WTC11 (cell line): ENCODE data around the gene NFS1. TPM values are rescaled to one million over a fixed set of nuclear protein-coding genes. Genes with fewer than 3 reads are reported as not detected.
"Not testable (repeated sequence)": the region's sequence is repeated elsewhere in the genome, so short reads cannot be mapped to it uniquely, and the experiment has no call there.

Experiments
- ATAC-seq: fragments of 200-7000 bp; cut with Tn5 transposase; 2 replicates; pipeline ENCODE4 v1.10.0; 2021; ENCODE audit warnings: mild to moderate bottlenecking, moderate library complexity
- CTCF ChIA-PET: fragments of 300-600 bp; sonication (Branson Sonifier 250); formaldehyde crosslinking; loops from one replicate; lab custom pipeline; 2021; ENCODE audit warnings: antibody characterized with exemption; lab: Charles Lee
- POLR2A ChIA-PET: fragments of 350-600 bp; sonication (Branson Sonifier 250); formaldehyde crosslinking; loops from one replicate; lab custom pipeline; 2021; ENCODE audit warnings: antibody characterized with exemption; lab: Charles Lee
- DNase-seq: peaks from one replicate; pipeline ENCODE4 v3.0.0; 2021; ENCODE audit warnings: low spot score
- H3K27ac Mint-ChIP-seq: 2 replicates; pipeline ENCODE4 v1.8.0; 2021; ENCODE audit warnings: mixed read lengths
- H3K27me3 Mint-ChIP-seq: 2 replicates; pipeline ENCODE4 v1.8.0; 2021; ENCODE audit warnings: low read depth, mild to moderate bottlenecking, moderate library complexity, mixed read lengths
- H3K36me3 Mint-ChIP-seq: 2 replicates; pipeline ENCODE4 v1.8.0; 2021; ENCODE audit warnings: mixed read lengths
- H3K4me1 Mint-ChIP-seq: 2 replicates; pipeline ENCODE4 v1.8.0; 2022; ENCODE audit warnings: mixed read lengths
- H3K4me3 Mint-ChIP-seq: 2 replicates; pipeline ENCODE4 v1.8.0; 2021; ENCODE audit warnings: mild to moderate bottlenecking, moderate library complexity, mixed read lengths
- H3K9me3 Mint-ChIP-seq: 2 replicates; pipeline ENCODE4 v1.8.0; 2021; ENCODE audit warnings: mixed read lengths
- ATF3 ChIP-seq: sonication (generic); formaldehyde crosslinking; conservative IDR thresholded peaks from 2 replicates; pipeline ENCODE4 v1.8.1; 2022; ENCODE audit warnings: mild to moderate bottlenecking, missing genetic modification reagents
- CTCF ChIP-seq: fragments of 200-600 bp; IDR thresholded peaks from 2 replicates; pipeline ENCODE4 v1.8.0; 2022; ENCODE audit warnings: antibody characterized with exemption
- E2F4 ChIP-seq: sonication (generic); formaldehyde crosslinking; IDR thresholded peaks from 2 replicates; pipeline ENCODE4 v1.8.1; 2022; ENCODE audit warnings: low read depth, mild to moderate bottlenecking, moderate library complexity, missing genetic modification reagents, borderline replicate concordance
- ELF4 ChIP-seq: sonication (generic); formaldehyde crosslinking; IDR thresholded peaks from 2 replicates; pipeline ENCODE4 v1.8.1; 2022; ENCODE audit warnings: low read depth, mild to moderate bottlenecking, moderate library complexity, missing genetic modification reagents
- JUN ChIP-seq: sonication (generic); formaldehyde crosslinking; IDR thresholded peaks from 2 replicates; pipeline ENCODE4 v1.8.0; 2023; ENCODE audit warnings: mild to moderate bottlenecking, missing genetic modification reagents
- MXD4 ChIP-seq: fragments of 250-450 bp; sonication (Bioruptor Pico); IDR thresholded peaks from 2 replicates; pipeline ENCODE4 v1.8.0; 2021; ENCODE audit warnings: mild to moderate bottlenecking, moderate library complexity, borderline replicate concordance
- NFATC4 ChIP-seq: fragments of 250-450 bp; sonication (Bioruptor Pico); IDR thresholded peaks from 2 replicates; pipeline ENCODE4 v1.9.0; 2021; ENCODE audit warnings: mild to moderate bottlenecking
- RELA ChIP-seq: sonication (generic); formaldehyde crosslinking; IDR thresholded peaks from 2 replicates; pipeline ENCODE4 v1.8.1; 2022; ENCODE audit warnings: missing genetic modification reagents, mild to moderate bottlenecking, borderline replicate concordance
- TP53 ChIP-seq: sonication (generic); formaldehyde crosslinking; IDR thresholded peaks from 2 replicates; pipeline ENCODE4 v1.8.1; 2023; ENCODE audit warnings: mild to moderate bottlenecking, missing genetic modification reagents
- ZNF263 ChIP-seq: sonication (generic); formaldehyde crosslinking; IDR thresholded peaks from 2 replicates; pipeline ENCODE4 v1.8.1; 2022; ENCODE audit warnings: low read depth, mild to moderate bottlenecking, moderate library complexity, missing genetic modification reagents
- ZNF396 ChIP-seq: fragments of 250-450 bp; sonication (Bioruptor Pico); IDR thresholded peaks from 2 replicates; pipeline ENCODE4 v1.8.0; 2021; ENCODE audit warnings: mild to moderate bottlenecking, moderate library complexity, borderline replicate concordance
- ZNF416 ChIP-seq: fragments of 250-450 bp; sonication (Bioruptor Pico); IDR thresholded peaks from 2 replicates; pipeline ENCODE4 v1.9.0; 2021; ENCODE audit warnings: mild to moderate bottlenecking, inconsistent platforms
- ZNF423 ChIP-seq: fragments of 250-450 bp; sonication (Bioruptor Pico); IDR thresholded peaks from 2 replicates; pipeline ENCODE4 v2.1.2; 2022; ENCODE audit warnings: mild to moderate bottlenecking, moderate library complexity
- ZNF671 ChIP-seq: fragments of 250-450 bp; sonication (Bioruptor Pico); IDR thresholded peaks from 2 replicates; pipeline ENCODE4 v1.8.0; 2021; ENCODE audit warnings: mild to moderate bottlenecking
- total RNA-seq: library from RNA; stranded (reverse); gene quantifications from 3 replicates; pipeline ENCODE4 v1.2.3, GENCODE V29; 2021
- TF ChIP-seq, protein P1 (sequence below): sonication (generic); formaldehyde crosslinking; IDR thresholded peaks from 2 replicates; pipeline ENCODE4 v1.8.1; 2022; ENCODE audit warnings: mild to moderate bottlenecking, missing genetic modification reagents, moderate library complexity, borderline replicate concordance
- TF ChIP-seq, protein P2 (sequence below): sonication (generic); formaldehyde crosslinking; IDR thresholded peaks from 2 replicates; pipeline ENCODE4 v1.8.1; 2023; ENCODE audit warnings: mild to moderate bottlenecking, missing genetic modification reagents, moderate library complexity
- TF ChIP-seq, protein P3 (sequence below): sonication (generic); formaldehyde crosslinking; IDR thresholded peaks from 2 replicates; pipeline ENCODE4 v1.8.1; 2022; ENCODE audit warnings: mild to moderate bottlenecking, moderate library complexity, missing genetic modification reagents
- TF ChIP-seq, protein P4 (sequence below): fragments of 250-450 bp; sonication (Bioruptor Pico); IDR thresholded peaks from 2 replicates; pipeline ENCODE4 v1.9.0; 2021; ENCODE audit warnings: mild to moderate bottlenecking

Gene NFS1
- total RNA-seq, 1 experiment from 2014 or later: 36.1 TPM

GRCh38 chr20:35718972-35719635, 20.0 kb upstream of the NFS1 start (continued):
- TF ChIP-seq E2F4 (no peak), ZNF671 (CRISPR knock-in tag) (no peak)
- TF ChIP-seq, protein P1, sequence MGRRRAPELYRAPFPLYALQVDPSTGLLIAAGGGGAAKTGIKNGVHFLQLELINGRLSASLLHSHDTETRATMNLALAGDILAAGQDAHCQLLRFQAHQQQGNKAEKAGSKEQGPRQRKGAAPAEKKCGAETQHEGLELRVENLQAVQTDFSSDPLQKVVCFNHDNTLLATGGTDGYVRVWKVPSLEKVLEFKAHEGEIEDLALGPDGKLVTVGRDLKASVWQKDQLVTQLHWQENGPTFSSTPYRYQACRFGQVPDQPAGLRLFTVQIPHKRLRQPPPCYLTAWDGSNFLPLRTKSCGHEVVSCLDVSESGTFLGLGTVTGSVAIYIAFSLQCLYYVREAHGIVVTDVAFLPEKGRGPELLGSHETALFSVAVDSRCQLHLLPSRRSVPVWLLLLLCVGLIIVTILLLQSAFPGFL (CRISPR knock-in tag): no peak
- TF ChIP-seq, all 79 proteins: peak for 0

GRCh38 chr20:35718321-35718720, 19.2 kb upstream of the NFS1 start:
- not testable (repeated sequence) for H3K4me3 Mint-ChIP-seq, H3K9me3 Mint-ChIP-seq, H3K27ac Mint-ChIP-seq, H3K27me3 Mint-ChIP-seq, H3K4me1 Mint-ChIP-seq, DNase-seq, ATAC-seq
- H3K36me3 Mint-ChIP-seq: peaks cover 86% of the 10 kb centered on the region
- CTCF ChIA-PET: interaction anchor here (0.9 to 1.4 kb wide), 3 partner anchors 8 to 239 kb away, joined by 3 to 4 read pairs (median 3); no protein-coding TSS in a partner anchor
- POLR2A ChIA-PET: interaction anchor here (0.7 to 2.6 kb wide), 4 partner anchors 12 to 54 kb away, joined by 3 to 17 read pairs (median 6); partner anchors contain the start of genes PHF20 and RBM39

DNA sequence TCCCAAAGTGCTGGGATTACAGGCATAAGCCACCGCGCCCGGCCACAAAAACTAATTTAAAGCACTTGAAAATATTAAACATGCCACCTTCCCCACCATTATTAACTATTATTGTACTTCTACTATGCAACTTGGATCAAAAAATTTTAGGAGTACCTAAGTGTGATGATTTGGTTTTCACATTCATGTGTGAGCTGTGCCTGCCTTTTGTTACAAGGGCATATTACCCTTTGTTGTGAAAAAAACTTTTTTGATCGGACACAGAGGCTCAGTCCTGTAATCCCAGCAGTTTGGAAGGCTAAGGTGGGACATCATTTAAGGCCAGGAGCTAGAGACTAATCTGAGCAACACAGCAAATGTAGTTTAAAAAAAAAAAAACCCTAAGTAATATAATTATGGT, 17.2 kb upstream of the NFS1 start:
- Mint-ChIP-seq H3K36me3 (peaks cover 83% of the 10 kb centered on the region), H3K9me3 (no peaks in the 10 kb centered on the region), H3K27ac (no peak overlapping the region), H3K27me3 (no peaks in the 10 kb centered on the region)
- CTCF ChIA-PET: no interaction called here
- no peak for TF ChIP-seq ZNF423
- TF ChIP-seq, protein P2, sequence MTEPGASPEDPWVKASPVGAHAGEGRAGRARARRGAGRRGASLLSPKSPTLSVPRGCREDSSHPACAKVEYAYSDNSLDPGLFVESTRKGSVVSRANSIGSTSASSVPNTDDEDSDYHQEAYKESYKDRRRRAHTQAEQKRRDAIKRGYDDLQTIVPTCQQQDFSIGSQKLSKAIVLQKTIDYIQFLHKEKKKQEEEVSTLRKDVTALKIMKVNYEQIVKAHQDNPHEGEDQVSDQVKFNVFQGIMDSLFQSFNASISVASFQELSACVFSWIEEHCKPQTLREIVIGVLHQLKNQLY (CRISPR knock-in tag): no peak
- TF ChIP-seq, all 79 proteins: peak for 0
- H3K4me1 Mint-ChIP-seq: no peaks in the 10 kb centered on the region
- DNase-seq: no peak
- POLR2A ChIA-PET: interaction anchor here (0.7 kb wide), 1 partner anchor 17 kb away, joined by 3 read pairs; no protein-coding TSS in a partner anchor
- no peak for ATAC-seq
- H3K4me3 Mint-ChIP-seq: no peak overlapping the region

DNA sequence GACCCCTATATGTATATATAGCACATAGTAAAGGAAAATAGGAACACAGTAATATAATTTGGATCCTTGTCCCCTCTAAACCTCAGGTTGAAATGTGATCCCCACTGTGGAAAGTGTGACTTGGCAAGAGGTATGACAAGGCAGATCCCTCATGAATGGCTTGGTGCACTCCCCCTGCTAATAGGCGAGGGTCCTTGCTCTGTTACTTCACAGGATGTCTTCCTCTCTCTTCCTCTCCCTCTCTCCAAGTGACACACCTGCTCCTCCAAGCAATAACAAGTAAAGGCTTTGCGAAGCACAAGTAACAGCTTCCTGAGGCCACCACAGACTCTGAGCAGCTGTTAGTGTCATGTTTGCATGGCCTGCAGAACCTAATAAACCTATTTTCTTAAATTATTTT, 16.5 kb upstream of the NFS1 start:
- Mint-ChIP-seq H3K4me3 (no peak overlapping the region), H3K27me3 (no peaks in the 10 kb centered on the region), H3K27ac (no peak overlapping the region), H3K4me1 (no peaks in the 10 kb centered on the region), H3K9me3 (no peaks in the 10 kb centered on the region), H3K36me3 (peaks cover 84% of the 10 kb centered on the region)
- no peak for TF ChIP-seq MXD4
- TF ChIP-seq, protein P3, sequence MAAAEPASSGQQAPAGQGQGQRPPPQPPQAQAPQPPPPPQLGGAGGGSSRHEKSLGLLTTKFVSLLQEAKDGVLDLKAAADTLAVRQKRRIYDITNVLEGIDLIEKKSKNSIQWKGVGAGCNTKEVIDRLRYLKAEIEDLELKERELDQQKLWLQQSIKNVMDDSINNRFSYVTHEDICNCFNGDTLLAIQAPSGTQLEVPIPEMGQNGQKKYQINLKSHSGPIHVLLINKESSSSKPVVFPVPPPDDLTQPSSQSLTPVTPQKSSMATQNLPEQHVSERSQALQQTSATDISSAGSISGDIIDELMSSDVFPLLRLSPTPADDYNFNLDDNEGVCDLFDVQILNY (CRISPR knock-in tag): no peak
- TF ChIP-seq, protein P4, sequence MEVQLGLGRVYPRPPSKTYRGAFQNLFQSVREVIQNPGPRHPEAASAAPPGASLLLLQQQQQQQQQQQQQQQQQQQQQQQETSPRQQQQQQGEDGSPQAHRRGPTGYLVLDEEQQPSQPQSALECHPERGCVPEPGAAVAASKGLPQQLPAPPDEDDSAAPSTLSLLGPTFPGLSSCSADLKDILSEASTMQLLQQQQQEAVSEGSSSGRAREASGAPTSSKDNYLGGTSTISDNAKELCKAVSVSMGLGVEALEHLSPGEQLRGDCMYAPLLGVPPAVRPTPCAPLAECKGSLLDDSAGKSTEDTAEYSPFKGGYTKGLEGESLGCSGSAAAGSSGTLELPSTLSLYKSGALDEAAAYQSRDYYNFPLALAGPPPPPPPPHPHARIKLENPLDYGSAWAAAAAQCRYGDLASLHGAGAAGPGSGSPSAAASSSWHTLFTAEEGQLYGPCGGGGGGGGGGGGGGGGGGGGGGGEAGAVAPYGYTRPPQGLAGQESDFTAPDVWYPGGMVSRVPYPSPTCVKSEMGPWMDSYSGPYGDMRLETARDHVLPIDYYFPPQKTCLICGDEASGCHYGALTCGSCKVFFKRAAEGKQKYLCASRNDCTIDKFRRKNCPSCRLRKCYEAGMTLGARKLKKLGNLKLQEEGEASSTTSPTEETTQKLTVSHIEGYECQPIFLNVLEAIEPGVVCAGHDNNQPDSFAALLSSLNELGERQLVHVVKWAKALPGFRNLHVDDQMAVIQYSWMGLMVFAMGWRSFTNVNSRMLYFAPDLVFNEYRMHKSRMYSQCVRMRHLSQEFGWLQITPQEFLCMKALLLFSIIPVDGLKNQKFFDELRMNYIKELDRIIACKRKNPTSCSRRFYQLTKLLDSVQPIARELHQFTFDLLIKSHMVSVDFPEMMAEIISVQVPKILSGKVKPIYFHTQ (CRISPR knock-in tag): no peak
- DNase-seq (no peak), ATAC-seq (no peak)
- CTCF ChIA-PET: no interaction called here
- POLR2A ChIA-PET: no interaction called here

GRCh38 chr20:35714127-35714526, 15.0 kb upstream of the NFS1 start:
- Mint-ChIP-seq H3K4me3 (no peak overlapping the region), H3K27ac (peak overlapping the region; percentile 3; the same call in 1 of the 2 replicates), H3K4me1 (no peaks in the 10 kb centered on the region), H3K36me3 (peaks cover 84% of the 10 kb centered on the region), H3K9me3 (no peaks in the 10 kb centered on the region), H3K27me3 (no peaks in the 10 kb centered on the region)
- ATAC-seq (no peak), DNase-seq (no peak)
- CTCF ChIA-PET: no interaction called here
- POLR2A ChIA-PET: no interaction called here
- TF ChIP-seq RELA (CRISPR knock-in tag): no peak
- no peak for TF ChIP-seq JUN (CRISPR knock-in tag)
- TF ChIP-seq ZNF396 (CRISPR knock-in tag): no peak
- no peak for TF ChIP-seq NFATC4 (CRISPR knock-in tag)
- no peak for TF ChIP-seq CTCF
- no peak for TF ChIP-seq ZNF263 (CRISPR knock-in tag)
- no peak for TF ChIP-seq ELF4
- TF ChIP-seq ZNF416 (CRISPR knock-in tag): no peak
- TF ChIP-seq ATF3 (CRISPR knock-in tag): no peak
- TF ChIP-seq TP53 (CRISPR knock-in tag): no peak
